Esophagus squamous epithelium (tissue), 4 donors: ENCODE measurements around the gene CPLX3.

ENCODE experiments used
- CTCF ChIP-seq, 6 experiments: fragments of 450-650 bp in 4 of 6; fragments of 200-600 bp in 2 of 6; sonication (generic) in 2 of 6; IDR thresholded peaks; one replicate each; pipeline ENCODE4 v1.5.1; 2016 to 2019; ENCODE audit warnings: antibody characterized with exemption in 6 of 6, mild to moderate bottlenecking in 4 of 6, moderate library complexity in 4 of 6
- POLR2A ChIP-seq, 4 donors: fragments of 450-650 bp; IDR thresholded peaks; one replicate each; pipeline ENCODE4 v1.6.1; 2017; ENCODE audit warnings: antibody characterized with exemption in 4 of 4, mild to moderate bottlenecking in 4 of 4, moderate library complexity in 3 of 4

DNA sequence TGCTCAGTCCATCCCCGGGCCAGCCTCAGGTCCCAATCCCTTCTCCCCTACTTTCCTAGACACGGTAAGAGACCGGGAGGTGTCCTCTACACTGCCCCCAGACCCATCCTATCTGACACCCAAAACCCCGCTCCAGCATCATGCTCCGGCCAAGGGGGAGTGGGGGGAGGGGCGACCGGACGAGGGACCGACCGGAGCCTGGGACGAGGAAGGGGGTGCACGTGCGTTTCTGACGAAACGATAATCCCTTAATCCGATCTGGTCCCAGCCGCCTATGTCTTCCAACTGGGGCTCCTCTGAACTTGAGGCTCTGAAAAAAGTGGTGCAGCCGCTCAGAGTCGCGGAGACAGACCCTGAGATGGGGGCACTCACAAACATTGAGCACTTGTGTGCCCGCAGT, 494 bp downstream of the CPLX3 start:
- TF ChIP-seq CTCF (IDR thresholded peaks at IDR 0.05) (no peak), POLR2A (IDR thresholded peaks at IDR 0.05) (no peak)
